Measurements from ENCODE around the gene YAP1.

- TF ChIP-seq EZH2 (IDR thresholded peaks at IDR 0.05; ENCODE audit: insufficient read depth, poor library complexity, severe bottlenecking) (no peak), EZH2phosphoT487 (IDR thresholded peaks at IDR 0.05; ENCODE audit: insufficient read depth, low read depth) (no peak)
These were observed 30.6 kb upstream of the YAP1 start for GRCh38 chr11:102079625-102080024.
